Colon (tissue), 2 donors: ENCODE results near the gene AQP7.
"Not testable (repeated sequence)": the region's sequence is repeated elsewhere in the genome, so short reads cannot be mapped to it uniquely, and the experiment has no call there.

Experiments used
- FAIRE-seq: peaks from 2 replicates; lab custom pipeline; 2012; peaks lifted over from hg19 to GRCh38; lab: Jason Lieb, UNC
- donor health status: control.
- donor health status: control.

AQP7 gene

DNA sequence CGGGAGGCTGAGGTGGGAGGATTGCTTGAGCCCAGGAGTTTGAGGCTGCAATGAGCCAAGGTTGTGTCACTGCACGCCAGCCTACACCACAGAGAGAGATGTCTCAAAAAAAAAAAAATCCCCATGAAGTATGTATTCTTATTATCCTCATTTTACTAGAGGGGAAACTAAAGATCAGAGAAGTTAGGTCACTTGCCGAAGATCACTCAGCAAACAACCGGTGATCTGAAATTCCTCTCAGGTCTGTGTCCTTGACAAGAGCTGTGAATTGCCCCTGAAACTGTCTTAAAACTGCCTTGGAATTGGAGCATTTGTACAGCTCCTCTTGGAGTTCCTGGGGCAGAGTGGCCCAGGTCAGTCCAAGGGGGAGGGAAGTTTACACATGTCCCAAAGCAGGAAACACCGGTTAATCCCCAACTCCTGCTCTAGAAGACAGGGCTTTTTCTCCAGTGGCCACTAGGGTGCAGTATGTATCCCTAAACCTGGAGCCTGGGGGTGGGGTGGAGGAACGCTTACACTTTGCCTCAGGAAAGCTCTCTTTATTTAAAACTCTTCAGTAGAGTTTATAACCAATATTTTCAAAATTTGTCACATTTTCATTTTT is 27.6 kb downstream of the AQP7 start:
- no peak for FAIRE-seq

DNA sequence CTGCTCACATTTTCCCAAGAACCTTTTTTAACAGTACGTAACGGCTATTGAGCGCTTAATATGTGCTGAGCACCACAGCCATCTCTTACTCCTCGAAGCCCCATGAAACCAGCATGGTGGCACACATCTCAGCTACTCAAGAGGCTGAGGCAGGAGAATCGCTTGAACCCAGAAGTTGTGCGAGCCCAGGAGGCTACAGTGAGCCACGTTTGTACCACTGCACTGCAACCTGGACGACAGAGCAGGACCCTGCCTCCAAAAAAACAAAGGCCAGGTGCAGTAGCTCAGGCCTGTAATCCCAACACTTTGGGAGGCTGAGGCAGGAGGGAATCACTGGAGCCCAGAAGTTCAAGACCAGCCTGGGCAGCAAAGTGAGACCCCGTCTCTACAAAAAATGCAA is 28.2 kb downstream of the AQP7 start:
- FAIRE-seq: no peak

DNA sequence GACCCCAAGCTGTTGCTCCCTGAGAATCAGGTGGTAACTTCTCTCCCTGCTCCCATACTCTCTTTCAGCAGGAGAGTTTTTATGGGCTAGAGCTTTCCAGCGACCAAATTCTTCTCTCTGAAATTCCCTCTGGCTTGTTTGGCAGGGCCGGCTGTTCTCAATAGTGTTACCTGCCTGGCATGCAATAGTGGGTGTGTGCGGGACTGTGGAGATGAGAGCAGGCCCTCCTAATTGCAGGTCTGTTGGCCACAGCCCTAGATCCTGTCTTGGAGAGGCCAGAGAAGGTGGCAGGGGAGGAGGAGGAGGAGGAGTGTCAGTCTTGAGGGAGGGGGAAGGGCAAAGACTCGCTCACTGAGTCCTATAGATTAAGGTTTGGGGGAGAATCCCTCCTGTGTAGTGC is 29.5 kb downstream of the AQP7 start:
- no peak for FAIRE-seq

DNA sequence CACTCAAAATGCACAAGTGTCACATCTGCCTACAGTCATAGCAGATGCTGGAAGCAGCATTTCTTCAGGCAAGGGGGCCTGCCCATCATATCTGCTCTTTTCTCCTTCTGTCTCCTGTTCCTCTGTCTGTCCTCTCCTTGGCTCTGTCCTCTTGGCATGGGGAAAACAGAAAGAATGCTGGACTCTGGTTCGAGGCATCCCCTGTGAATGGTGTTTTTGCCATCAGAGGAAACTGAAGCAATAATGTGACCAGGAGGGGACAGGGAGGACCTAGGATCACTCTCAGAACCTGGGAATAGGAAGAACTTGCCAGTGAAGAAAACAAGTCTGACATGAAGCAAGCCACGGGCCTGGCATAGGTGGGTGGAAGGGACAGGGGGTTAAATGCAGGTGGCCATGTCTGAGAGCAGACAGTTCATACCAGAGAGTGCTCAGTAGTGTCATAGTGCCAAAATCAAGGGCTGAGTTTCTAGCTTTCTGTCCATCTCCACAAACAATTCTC is 35.3 kb downstream of the AQP7 start:
- no peak for FAIRE-seq

DNA sequence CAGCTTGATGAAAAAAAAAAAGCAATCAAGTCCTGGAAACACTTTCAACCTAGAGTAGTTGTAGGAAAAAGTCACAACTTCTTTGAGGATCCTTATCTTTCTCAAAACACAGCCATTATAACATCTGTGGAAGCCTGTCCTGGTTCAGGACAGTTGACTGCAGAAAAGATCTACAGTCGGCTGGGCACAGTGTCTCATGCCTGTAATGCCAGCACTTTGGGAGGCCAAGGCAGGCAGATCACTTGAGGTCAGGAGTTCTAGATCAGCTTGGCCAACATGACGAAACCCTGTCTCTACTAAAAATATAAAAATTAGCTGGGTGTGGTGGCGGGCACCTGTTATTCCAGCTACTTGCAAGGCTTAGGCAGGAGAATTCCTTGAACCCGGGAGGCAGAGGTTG is 37.6 kb downstream of the AQP7 start:
- not testable (repeated sequence) for FAIRE-seq

DNA sequence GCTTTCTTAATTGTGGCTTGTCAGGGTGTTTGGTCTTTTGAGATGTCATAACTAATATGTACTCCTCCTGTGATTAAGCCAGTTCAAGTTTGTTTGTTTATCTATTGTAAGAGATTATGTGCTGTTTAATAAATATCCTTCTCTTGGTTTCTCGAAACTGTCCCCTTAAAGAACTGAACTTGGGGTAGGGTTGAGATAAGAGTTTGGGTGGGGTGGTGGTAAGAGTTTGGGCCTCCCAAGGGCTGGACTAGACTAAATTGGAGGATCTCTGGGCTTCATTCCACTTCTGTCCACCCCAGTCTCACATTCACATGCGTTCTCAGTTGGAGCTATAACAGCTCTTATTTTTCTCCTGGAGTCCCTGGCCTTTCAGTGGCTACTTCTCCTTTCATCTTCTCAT is 38.2 kb downstream of the AQP7 start:
- FAIRE-seq: no peak

DNA sequence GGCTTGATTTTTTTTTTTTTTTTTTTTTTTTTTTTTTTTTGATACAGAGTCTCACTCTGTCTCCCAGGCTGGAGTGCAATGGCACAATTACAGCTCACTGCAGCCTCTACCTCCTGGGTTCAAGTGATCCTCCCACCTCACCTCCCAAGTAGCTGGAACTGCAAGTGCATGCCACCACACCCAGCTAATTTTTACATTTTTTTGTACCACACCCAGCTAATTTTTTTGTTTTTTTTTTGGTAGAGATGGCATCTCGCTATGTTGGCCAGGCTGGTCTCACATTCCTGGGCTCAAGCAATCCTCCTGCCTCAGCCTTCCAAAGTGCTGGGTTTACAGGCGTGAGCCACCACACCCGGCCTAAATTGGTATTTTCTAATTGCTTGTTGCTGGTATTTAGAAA is 43.7 kb downstream of the AQP7 start:
- not testable (repeated sequence) for FAIRE-seq

DNA sequence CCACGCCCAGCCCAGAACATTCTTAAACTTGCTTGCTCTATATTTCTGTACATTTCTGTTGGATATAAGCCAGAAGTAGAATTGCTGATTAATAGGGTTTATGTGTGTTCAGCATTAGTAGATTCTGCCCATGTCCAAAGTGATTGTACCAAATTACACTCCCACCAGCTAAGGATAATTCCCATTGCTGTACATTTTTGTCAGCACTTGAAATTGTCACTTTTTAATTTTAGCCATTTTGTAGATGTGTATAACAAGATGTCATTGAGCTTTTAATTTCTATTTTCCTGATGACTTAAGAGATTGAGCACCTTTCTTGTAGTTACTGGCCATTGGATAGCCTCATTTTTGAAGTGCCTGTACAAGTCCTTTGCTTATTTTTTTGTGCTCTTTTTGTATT is 46.4 kb downstream of the AQP7 start:
- FAIRE-seq: no peak

DNA sequence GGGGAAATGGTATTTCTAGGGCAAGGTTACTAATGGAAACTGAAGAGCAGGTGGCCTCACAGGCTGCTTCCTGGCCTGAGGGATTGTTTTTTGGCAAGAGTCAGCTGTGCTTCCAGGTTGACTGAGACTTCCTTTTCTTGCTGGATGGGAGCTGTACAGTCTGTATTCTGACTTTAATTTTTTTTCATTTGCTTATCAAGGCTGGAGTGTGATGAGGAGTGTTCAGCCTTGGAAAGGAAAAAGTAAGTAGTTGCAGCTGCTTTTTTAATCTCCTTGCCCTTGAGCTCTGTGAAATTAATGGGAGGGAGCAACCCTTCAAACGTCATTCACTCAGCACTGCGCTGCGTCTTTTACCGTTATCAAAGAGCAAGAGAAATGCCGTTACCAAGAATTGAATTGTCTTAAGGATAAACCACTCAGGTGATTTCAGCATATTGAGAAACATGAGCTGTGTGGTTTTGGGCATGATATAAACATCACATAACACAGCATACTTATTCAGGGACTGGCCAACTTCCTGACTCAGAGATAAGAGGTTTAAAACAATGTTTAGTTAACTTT is 47.6 kb downstream of the AQP7 start:
- FAIRE-seq: no peak

DNA sequence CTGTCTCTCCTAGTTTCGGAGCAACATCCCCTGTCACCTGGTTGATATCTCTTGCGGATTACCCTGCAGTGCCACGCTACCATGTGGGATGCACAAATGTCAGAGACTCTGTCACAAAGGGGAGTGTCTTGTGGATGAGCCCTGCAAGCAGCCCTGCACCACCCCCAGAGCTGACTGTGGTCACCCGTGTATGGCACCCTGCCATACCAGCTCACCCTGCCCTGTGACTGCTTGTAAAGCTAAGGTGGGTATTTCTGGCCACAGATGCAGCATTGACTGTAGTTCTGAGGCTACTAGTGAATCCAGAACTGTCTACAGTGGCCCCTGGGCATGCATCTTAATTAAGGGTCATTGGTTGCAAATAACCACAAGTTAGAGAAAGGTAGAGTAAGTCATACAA is 50.8 kb downstream of the AQP7 start:
- no peak for FAIRE-seq

DNA sequence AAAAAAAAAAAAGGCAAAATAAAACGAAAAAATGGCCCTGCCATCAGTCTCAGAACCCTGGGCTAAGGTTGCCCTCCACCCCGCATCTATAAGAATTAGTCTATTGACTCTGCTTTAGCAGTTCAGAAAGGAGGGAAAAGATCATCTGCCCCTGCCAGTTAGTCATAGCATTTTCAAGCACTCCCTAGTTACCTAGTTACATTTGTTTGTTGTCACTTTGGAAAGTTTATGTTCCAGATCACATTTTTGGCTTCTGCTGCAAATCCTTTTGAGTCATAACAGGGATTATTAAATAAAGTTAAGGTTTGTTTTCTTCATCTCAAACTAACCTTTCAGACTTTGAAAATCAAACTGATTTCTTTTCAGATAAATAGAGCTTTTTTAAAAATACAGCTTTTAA is 52.1 kb downstream of the AQP7 start:
- FAIRE-seq: no peak

DNA sequence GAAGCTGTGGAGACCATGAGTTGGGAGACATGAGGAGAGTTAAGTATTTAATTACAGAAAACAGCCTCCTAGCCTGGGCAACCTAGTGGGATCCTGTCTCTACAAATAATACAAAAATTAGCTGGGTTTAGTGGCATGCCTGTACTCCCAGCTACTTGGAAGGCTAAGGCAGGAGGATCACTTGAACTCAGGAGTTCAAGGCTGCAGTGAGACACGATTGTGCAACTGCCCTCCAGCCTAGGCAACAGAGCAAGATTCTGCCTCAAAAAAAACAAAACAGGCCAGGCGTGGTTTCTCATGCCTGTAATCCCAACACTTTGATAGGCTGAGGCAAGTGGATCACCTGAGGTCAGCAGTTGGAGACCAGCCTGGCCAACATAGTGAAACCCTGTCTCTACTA is 52.6 kb downstream of the AQP7 start:
- FAIRE-seq: no peak

DNA sequence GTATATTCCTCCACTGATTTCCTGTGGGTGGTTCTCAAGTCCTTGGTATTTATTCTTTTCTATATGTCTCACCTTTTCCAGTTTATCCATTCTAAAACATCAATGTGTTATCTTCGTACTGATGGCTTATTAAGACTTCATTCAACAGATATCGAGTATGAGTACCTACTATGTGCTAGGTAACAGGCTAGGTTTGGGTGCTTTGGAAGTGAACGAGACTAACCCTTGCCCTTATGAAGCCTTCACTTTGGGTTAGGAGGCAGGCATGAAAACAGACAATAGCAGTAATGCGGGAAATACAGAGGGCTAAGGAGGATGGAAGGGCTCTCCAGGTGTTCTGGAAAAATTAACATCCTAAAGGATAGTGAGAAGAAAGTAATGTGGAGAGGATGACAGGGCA is 53.4 kb downstream of the AQP7 start:
- FAIRE-seq: no peak

DNA sequence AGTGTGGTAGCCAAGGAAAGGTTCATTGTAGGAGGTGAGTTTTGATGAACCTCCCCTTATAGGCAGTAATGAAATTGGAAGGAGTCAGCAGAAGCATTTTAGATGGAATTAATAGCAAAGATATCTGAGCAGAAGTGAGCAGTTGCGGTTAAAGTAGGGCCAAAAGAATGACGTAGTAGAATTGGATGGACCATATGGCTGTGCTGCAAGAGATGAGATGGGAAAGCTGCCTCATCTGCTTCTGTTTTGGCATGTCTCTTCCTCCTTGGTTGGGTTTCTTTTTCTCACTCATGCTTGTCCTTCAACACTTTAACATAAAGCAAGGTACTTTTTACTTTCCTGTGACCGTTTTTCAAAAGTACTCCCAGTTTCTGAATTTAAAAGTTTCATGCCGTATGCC is 55.8 kb downstream of the AQP7 start:
- no peak for FAIRE-seq

DNA sequence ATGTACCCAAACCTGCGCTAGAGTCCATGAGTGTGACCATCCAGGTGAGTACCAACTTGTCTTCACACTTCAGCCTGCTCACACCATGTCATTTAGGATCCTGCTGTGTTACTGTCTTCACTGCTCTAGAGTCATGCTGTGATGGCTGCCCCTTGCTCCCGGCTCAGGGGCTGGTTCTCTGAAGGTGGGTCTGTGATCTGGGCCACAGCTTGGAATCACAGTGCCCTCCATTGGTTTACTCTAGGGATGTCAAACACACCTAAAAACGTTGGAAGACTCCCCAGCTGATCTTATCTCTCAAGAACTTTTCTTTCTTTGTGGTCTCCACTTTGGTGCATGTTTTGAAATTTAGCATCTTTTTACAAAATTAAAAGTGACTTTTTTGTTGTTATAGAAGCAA is 58.2 kb downstream of the AQP7 start:
- no peak for FAIRE-seq

DNA sequence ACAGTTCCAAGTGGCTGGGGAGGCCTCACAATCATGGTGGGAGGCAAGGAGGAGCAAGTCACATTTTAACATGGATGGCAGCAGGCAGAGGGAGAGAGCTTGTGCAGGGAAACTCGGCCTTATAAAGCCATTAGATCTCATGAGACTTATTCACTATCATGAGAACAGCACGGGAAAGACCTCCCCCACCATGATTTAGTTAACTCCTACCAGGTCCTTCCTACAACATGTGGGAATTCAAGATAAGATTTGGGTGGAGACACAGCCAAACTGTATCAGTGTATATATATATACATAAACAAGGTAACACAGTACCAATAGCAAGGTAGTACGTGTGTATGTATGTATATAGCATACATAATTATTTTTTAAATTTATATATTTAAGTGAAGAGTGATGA is 61.2 kb downstream of the AQP7 start:
- FAIRE-seq: no peak

DNA sequence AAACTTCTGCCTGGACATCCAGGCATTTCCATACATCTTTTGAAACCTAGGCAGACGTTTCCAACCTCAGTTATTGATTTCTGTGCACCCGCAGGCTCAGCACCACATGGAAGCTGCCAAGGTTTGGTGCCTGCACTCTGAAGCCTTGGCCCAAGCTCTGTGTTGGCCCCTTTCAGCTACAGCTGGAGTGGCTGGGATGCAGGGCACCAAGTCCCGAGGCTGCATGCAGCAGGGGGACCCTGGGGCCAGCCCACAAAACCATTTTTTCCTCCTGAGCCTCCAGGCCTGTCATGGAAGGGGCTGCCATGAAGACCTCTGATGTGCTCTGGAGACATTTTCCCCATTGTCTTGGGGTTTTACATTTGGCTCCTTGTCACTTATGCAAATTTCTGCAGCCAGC is 62.2 kb downstream of the AQP7 start:
- no peak for FAIRE-seq
